Parathyroid adenoma (tissue), 2 donors: ENCODE measurements around the gene KLF17.

ENCODE experiments used
- H2AFZ ChIP-seq: fragments of 300-600 bp; sonication (generic); one replicate; pipeline ENCODE4 v1.7.0; 2017; ENCODE audit warnings: antibody characterized with exemption, mild to moderate bottlenecking
- H3K27ac ChIP-seq: fragments of 300-600 bp; sonication (generic); one replicate; pipeline ENCODE4 v1.7.0; 2017
- H3K27me3 ChIP-seq: fragments of 300-600 bp; sonication (generic); one replicate; pipeline ENCODE4 v1.7.0; 2017; ENCODE audit warnings: low read length; ENCODE audit not compliant: control insufficient read depth, insufficient read depth
- H3K36me3 ChIP-seq: fragments of 300-600 bp; sonication (generic); one replicate; pipeline ENCODE4 v1.7.0; 2017; ENCODE audit warnings: low read length; ENCODE audit not compliant: control insufficient read depth, insufficient read depth
- H3K4me1 ChIP-seq: fragments of 300-600 bp; sonication (generic); one replicate; pipeline ENCODE4 v1.7.0; 2017; ENCODE audit warnings: control low read depth
- H3K4me2 ChIP-seq: fragments of 300-600 bp; sonication (generic); one replicate; pipeline ENCODE4 v1.7.0; 2017; ENCODE audit warnings: low read length
- H3K4me3 ChIP-seq: fragments of 300-600 bp; sonication (generic); one replicate; pipeline ENCODE4 v1.7.0; 2017; ENCODE audit warnings: low read depth, low read length
- H3K79me2 ChIP-seq: fragments of 300-600 bp; sonication (generic); one replicate; pipeline ENCODE4 v1.7.0; 2017; ENCODE audit warnings: control low read depth
- H3K9ac ChIP-seq: fragments of 300-600 bp; sonication (generic); one replicate; pipeline ENCODE4 v1.7.0; 2017; ENCODE audit warnings: mild to moderate bottlenecking
- H3K9me3 ChIP-seq: fragments of 300-600 bp; sonication (generic); one replicate; pipeline ENCODE4 v1.7.0; 2017; ENCODE audit warnings: low read length; ENCODE audit not compliant: control insufficient read depth
- CTCF ChIP-seq: fragments of 300-600 bp; sonication (generic); IDR thresholded peaks from one replicate; pipeline ENCODE4 v1.7.0; 2017; ENCODE audit warnings: antibody characterized with exemption, mild to moderate bottlenecking
- donor health status: primary hyperparathyroidism.

Gene KLF17

GRCh38 chr1:44118682-44119081 lies at the start of gene KLF17:
TSS of gene KLF17 (plus strand) at chr1:44118821. CDS start at chr1:44118908, 87 bp downstream.
- no peaks in the 10 kb centered on the region for H3K4me1 ChIP-seq
- no peak within 1 kb of the TSS for H3K4me2 ChIP-seq
- no peaks in the 10 kb centered on the region for H3K27me3 ChIP-seq
- H3K79me2 ChIP-seq: no peaks in the 10 kb centered on the region
- no peak within 1 kb of the TSS for H3K4me3 ChIP-seq
- no peaks in the 10 kb centered on the region for H3K9me3 ChIP-seq
- no peak for TF ChIP-seq CTCF
- H2AFZ ChIP-seq: no peak within 1 kb of the TSS
- no peak within 1 kb of the TSS for H3K27ac ChIP-seq
- H3K9ac ChIP-seq: no peak within 1 kb of the TSS
- H3K36me3 ChIP-seq: no peaks in the 10 kb centered on the region

GRCh38 chr1:44071461-44071860 lies 47.2 kb upstream of the KLF17 start:
- H3K79me2 ChIP-seq: no peaks in the 10 kb centered on the region
- no peak overlapping the region for H3K9ac ChIP-seq
- TF ChIP-seq CTCF: no peak
- H3K4me3 ChIP-seq: no peak overlapping the region
- H3K4me2 ChIP-seq: no peak overlapping the region
- no peaks in the 10 kb centered on the region for H3K9me3 ChIP-seq
- H3K27me3 ChIP-seq: no peaks in the 10 kb centered on the region
- H3K36me3 ChIP-seq: no peaks in the 10 kb centered on the region
- H3K27ac ChIP-seq: no peak overlapping the region
- H3K4me1 ChIP-seq: no peaks in the 10 kb centered on the region
- H2AFZ ChIP-seq: no peak overlapping the region

- no peak overlapping the region for H3K4me3 ChIP-seq
- H3K4me2 ChIP-seq: no peak overlapping the region
- H3K36me3 ChIP-seq: no peaks in the 10 kb centered on the region
- H3K9me3 ChIP-seq: no peaks in the 10 kb centered on the region
- H2AFZ ChIP-seq: no peak overlapping the region
- no peaks in the 10 kb centered on the region for H3K4me1 ChIP-seq
- no peaks in the 10 kb centered on the region for H3K27me3 ChIP-seq
- H3K79me2 ChIP-seq: no peaks in the 10 kb centered on the region
- H3K9ac ChIP-seq: no peak overlapping the region
- no peak for TF ChIP-seq CTCF
- H3K27ac ChIP-seq: no peak overlapping the region
Observed at GRCh38 chr1:44072204-44072603, 46.4 kb upstream of the KLF17 start.

- Histone ChIP-seq H3K9ac (no peak overlapping the region), H3K4me1 (no peaks in the 10 kb centered on the region), H3K79me2 (no peaks in the 10 kb centered on the region), H3K27me3 (no peaks in the 10 kb centered on the region), H3K4me3 (no peak overlapping the region), H3K36me3 (no peaks in the 10 kb centered on the region), H3K27ac (no peak overlapping the region), H3K4me2 (no peak overlapping the region), H2AFZ (no peak overlapping the region), H3K9me3 (no peaks in the 10 kb centered on the region)
- no peak for TF ChIP-seq CTCF
Observed at GRCh38 chr1:44072821-44073220, 45.8 kb upstream of the KLF17 start.

DNA sequence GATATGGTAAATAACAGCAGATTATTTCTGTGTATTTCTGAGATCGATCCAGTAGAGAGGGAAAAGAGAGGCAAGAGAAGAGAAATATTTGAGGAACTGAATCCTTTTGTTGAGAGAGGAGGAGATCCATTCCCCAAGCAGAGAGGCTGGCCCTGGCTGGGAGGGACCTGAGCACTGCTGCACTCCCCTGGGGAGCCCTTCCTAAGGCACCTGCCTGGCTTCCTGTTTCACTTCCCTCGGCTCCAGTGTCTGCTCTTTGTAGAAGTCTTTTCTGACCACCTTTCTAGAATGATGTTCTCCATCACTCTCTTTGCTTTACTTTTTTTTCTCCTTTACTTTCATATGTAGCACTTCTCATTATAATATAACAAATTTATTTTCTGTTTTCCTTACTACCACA lies 45.1 kb upstream of the KLF17 start:
- Histone ChIP-seq H2AFZ (no peak overlapping the region), H3K36me3 (no peaks in the 10 kb centered on the region), H3K4me1 (no peaks in the 10 kb centered on the region), H3K9me3 (no peaks in the 10 kb centered on the region), H3K79me2 (no peaks in the 10 kb centered on the region), H3K27ac (no peak overlapping the region), H3K4me3 (no peak overlapping the region), H3K27me3 (no peaks in the 10 kb centered on the region), H3K9ac (no peak overlapping the region), H3K4me2 (no peak overlapping the region)
- TF ChIP-seq CTCF: no peak
